Trophoblast cell (in vitro differentiated cells and primary cell): ENCODE results near the gene LRBA.

ENCODE experiments used
- DNase-seq, 2 donors: peaks; one replicate each; pipeline ENCODE4 v3.0.0-alpha.2; 2016
- H2AFZ ChIP-seq: 2 replicates; pipeline ENCODE4 v1.6.1; 2013; ENCODE audit warnings: low read length, moderate library complexity, mild to moderate bottlenecking; ENCODE audit not compliant: insufficient read depth, poor library complexity
- H2AK5ac ChIP-seq: 2 replicates; pipeline ENCODE4 v1.6.1; 2013; ENCODE audit warnings: mild to moderate bottlenecking, low read length
- H2BK120ac ChIP-seq: 2 replicates; pipeline ENCODE4 v1.6.1; 2013; ENCODE audit warnings: low read length, mild to moderate bottlenecking, moderate library complexity; ENCODE audit not compliant: insufficient read depth, poor library complexity
- H2BK12ac ChIP-seq: 2 replicates; pipeline ENCODE4 v1.6.1; 2013; ENCODE audit warnings: mild to moderate bottlenecking, low read length, moderate library complexity
- H2BK5ac ChIP-seq: 2 replicates; pipeline ENCODE4 v1.6.1; 2013; ENCODE audit warnings: low read length, low read depth, moderate library complexity, mild to moderate bottlenecking; ENCODE audit not compliant: poor library complexity
- H3K14ac ChIP-seq: 2 replicates; pipeline ENCODE4 v1.6.1; 2013; ENCODE audit warnings: mild to moderate bottlenecking, low read length
- H3K18ac ChIP-seq: 2 replicates; pipeline ENCODE4 v1.6.1; 2013; ENCODE audit warnings: mild to moderate bottlenecking, low read length
- H3K23ac ChIP-seq: 2 replicates; pipeline ENCODE4 v1.6.1; 2013; ENCODE audit warnings: low read length
- H3K27ac ChIP-seq: 2 replicates; pipeline ENCODE4 v1.5.1; 2013; ENCODE audit warnings: low read depth, mild to moderate bottlenecking, inconsistent platforms, low read length, moderate library complexity
- H3K27me3 ChIP-seq: 2 replicates; pipeline ENCODE4 v1.6.1; 2013; ENCODE audit warnings: inconsistent platforms, mild to moderate bottlenecking, low read length, moderate library complexity; ENCODE audit not compliant: insufficient read depth
- H3K36me3 ChIP-seq, 2 experiments: 1 replicate in 1 of 2; 2 replicates in 1 of 2; pipeline ENCODE4 v1.6.1; 2013; ENCODE audit warnings: low read length in 2 of 2, mild to moderate bottlenecking in 2 of 2, moderate library complexity in 1 of 2; ENCODE audit not compliant: insufficient read depth in 2 of 2, control insufficient read depth in 1 of 2
- H3K4ac ChIP-seq: 2 replicates; pipeline ENCODE4 v1.6.1; 2013; ENCODE audit warnings: low read depth, mild to moderate bottlenecking, low read length, moderate library complexity
- H3K4me1 ChIP-seq, 2 experiments: 1 replicate in 1 of 2; 2 replicates in 1 of 2; pipeline ENCODE4 v1.6.1; 2013; ENCODE audit warnings: low read length in 2 of 2, mild to moderate bottlenecking in 2 of 2, moderate library complexity in 1 of 2; ENCODE audit not compliant: insufficient read depth in 2 of 2, control insufficient read depth in 1 of 2
- H3K4me2 ChIP-seq: 2 replicates; pipeline ENCODE4 v1.6.1; 2013; ENCODE audit warnings: inconsistent platforms, mild to moderate bottlenecking, low read length, moderate library complexity
- H3K4me3 ChIP-seq: 2 replicates; pipeline ENCODE4 v1.5.1; 2013; ENCODE audit warnings: mild to moderate bottlenecking, low read depth, low read length, inconsistent platforms
- H3K79me1 ChIP-seq: one replicate; pipeline ENCODE4 v1.6.1; 2013; ENCODE audit warnings: low read length
- H3K79me2 ChIP-seq: 2 replicates; pipeline ENCODE4 v1.6.1; 2013; ENCODE audit warnings: low read length, mild to moderate bottlenecking; ENCODE audit not compliant: control insufficient read depth, insufficient read depth, poor library complexity
- H3K9ac ChIP-seq: 2 replicates; pipeline ENCODE4 v1.6.1; 2013; ENCODE audit warnings: mild to moderate bottlenecking, low read length
- H3K9me3 ChIP-seq: 2 replicates; pipeline ENCODE4 v1.6.1; 2013; ENCODE audit warnings: low read depth, mild to moderate bottlenecking, control low read depth, inconsistent platforms, low read length; ENCODE audit not compliant: insufficient read depth
- H4K12ac ChIP-seq: 2 replicates; pipeline ENCODE4 v1.6.1; 2013; ENCODE audit warnings: low read depth, mild to moderate bottlenecking, low read length, moderate library complexity
- H4K8ac ChIP-seq: 2 replicates; pipeline ENCODE4 v1.6.1; 2013; ENCODE audit warnings: low read depth, mild to moderate bottlenecking, low read length, moderate library complexity
- H4K91ac ChIP-seq: one replicate; pipeline ENCODE4 v1.6.1; 2013; ENCODE audit warnings: low read depth, mild to moderate bottlenecking, low read length, moderate library complexity
- WGBS: extraction: QIAGEN DNeasy Blood & Tissue Kit; methylation state at CpG from one replicate; pipeline ENCODE4 v1.1.7; 2013; ENCODE audit warnings: missing lambda C conversion rate; ENCODE audit not compliant: insufficient read length, insufficient coverage; ENCODE audit errors: extremely low coverage; 5-methylcytosine and 5-hydroxymethylcytosine counted together

The LRBA gene

GRCh38 chr4:150694438-150694837 lies 320.6 kb downstream of the LRBA start:
- no peak overlapping the region for H4K8ac ChIP-seq
- no peak overlapping the region for H2AFZ ChIP-seq
- no peak overlapping the region for H4K91ac ChIP-seq
- no peaks in the 10 kb centered on the region for H3K4me1 ChIP-seq
- no peaks in the 10 kb centered on the region for H3K9me3 ChIP-seq
- no peak overlapping the region for H3K14ac ChIP-seq
- no peak for DNase-seq
- no peak overlapping the region for H4K12ac ChIP-seq
- H2BK12ac ChIP-seq: no peak overlapping the region
- H3K4me2 ChIP-seq: no peak overlapping the region
- no CpG with 5 or more reads among the region's 2 CpGs for WGBS
- H2AK5ac ChIP-seq: no peak overlapping the region
- no peak overlapping the region for H3K18ac ChIP-seq
- H3K36me3 ChIP-seq: no peaks in the 10 kb centered on the region
- no peak overlapping the region for H3K23ac ChIP-seq
- H3K4ac ChIP-seq: no peak overlapping the region
- no peaks in the 10 kb centered on the region for H3K27me3 ChIP-seq
- H2BK5ac ChIP-seq: no peak overlapping the region
- no peak overlapping the region for H2BK120ac ChIP-seq
- H3K9ac ChIP-seq: no peak overlapping the region
- no peak overlapping the region for H3K27ac ChIP-seq
- H3K79me2 ChIP-seq: no peaks in the 10 kb centered on the region
- no peak overlapping the region for H3K4me3 ChIP-seq
- H3K79me1 ChIP-seq: no peaks in the 10 kb centered on the region

- no peak overlapping the region for H3K9ac ChIP-seq
- H4K8ac ChIP-seq: no peak overlapping the region
- no peak overlapping the region for H3K4me2 ChIP-seq
- no peak overlapping the region for H2BK120ac ChIP-seq
- H3K23ac ChIP-seq: no peak overlapping the region
- DNase-seq: no peak
- H3K36me3 ChIP-seq: no peaks in the 10 kb centered on the region
- H3K79me1 ChIP-seq: no peaks in the 10 kb centered on the region
- no peak overlapping the region for H3K4me3 ChIP-seq
- no peak overlapping the region for H2BK12ac ChIP-seq
- no peak overlapping the region for H4K91ac ChIP-seq
- no peaks in the 10 kb centered on the region for H3K4me1 ChIP-seq
- no peak overlapping the region for H3K27ac ChIP-seq
- H3K14ac ChIP-seq: no peak overlapping the region
- H3K27me3 ChIP-seq: no peaks in the 10 kb centered on the region
- WGBS: no CpG with 5 or more reads among the region's 2 CpGs
- no peak overlapping the region for H3K18ac ChIP-seq
- H2AK5ac ChIP-seq: no peak overlapping the region
- no peak overlapping the region for H4K12ac ChIP-seq
- H2BK5ac ChIP-seq: no peak overlapping the region
- no peak overlapping the region for H3K4ac ChIP-seq
- H3K9me3 ChIP-seq: no peaks in the 10 kb centered on the region
- no peak overlapping the region for H2AFZ ChIP-seq
- no peaks in the 10 kb centered on the region for H3K79me2 ChIP-seq
Measured at GRCh38 chr4:150683775-150684350, 331.2 kb downstream of the LRBA start.

- H3K4ac ChIP-seq: no peak overlapping the region
- H3K4me3 ChIP-seq: no peak overlapping the region
- no peak overlapping the region for H2BK120ac ChIP-seq
- no peaks in the 10 kb centered on the region for H3K36me3 ChIP-seq
- DNase-seq: no peak
- H3K9ac ChIP-seq: no peak overlapping the region
- no peak overlapping the region for H4K12ac ChIP-seq
- H3K14ac ChIP-seq: no peak overlapping the region
- no peak overlapping the region for H4K8ac ChIP-seq
- no peak overlapping the region for H3K23ac ChIP-seq
- H3K27ac ChIP-seq: no peak overlapping the region
- no CpG with 5 or more reads among the region's 1 CpG for WGBS
- no peak overlapping the region for H4K91ac ChIP-seq
- H3K4me2 ChIP-seq: no peak overlapping the region
- H3K27me3 ChIP-seq: no peaks in the 10 kb centered on the region
- no peak overlapping the region for H2BK5ac ChIP-seq
- H3K4me1 ChIP-seq: no peaks in the 10 kb centered on the region
- H2AFZ ChIP-seq: no peak overlapping the region
- H2BK12ac ChIP-seq: no peak overlapping the region
- H3K79me1 ChIP-seq: no peaks in the 10 kb centered on the region
- no peak overlapping the region for H2AK5ac ChIP-seq
- no peak overlapping the region for H3K18ac ChIP-seq
- no peaks in the 10 kb centered on the region for H3K79me2 ChIP-seq
- no peaks in the 10 kb centered on the region for H3K9me3 ChIP-seq
Measured at GRCh38 chr4:150682126-150682525, 333.0 kb downstream of the LRBA start.

- Histone ChIP-seq H3K27me3 (no peaks in the 10 kb centered on the region), H4K12ac (no peak overlapping the region), H3K4me1 (no peaks in the 10 kb centered on the region), H3K4ac (no peak overlapping the region), H3K79me2 (no peaks in the 10 kb centered on the region), H4K91ac (no peak overlapping the region), H2BK5ac (no peak overlapping the region), H3K36me3 (no peaks in the 10 kb centered on the region), H3K27ac (no peak overlapping the region), H3K14ac (no peak overlapping the region), H2BK120ac (no peak overlapping the region), H3K23ac (no peak overlapping the region), H2BK12ac (no peak overlapping the region), H3K4me3 (no peak overlapping the region), H3K9ac (no peak overlapping the region), H2AFZ (no peak overlapping the region), H3K18ac (no peak overlapping the region), H3K4me2 (no peak overlapping the region), H2AK5ac (no peak overlapping the region), H4K8ac (no peak overlapping the region), H3K9me3 (no peaks in the 10 kb centered on the region), H3K79me1 (no peaks in the 10 kb centered on the region)
- no peak for DNase-seq
Measured at GRCh38 chr4:150681063-150681462, 334.0 kb downstream of the LRBA start.
